ENCODE data around the gene MAST2. TPM values are rescaled to one million over a fixed set of nuclear protein-coding genes. Genes with fewer than 3 reads are reported as not detected.

Gene MAST2
- total and polyA plus RNA-seq, 2 donors (not counting 3 experiments of a cell fraction or from before 2014, with no cell fraction given) = 25.0 to 41.2 TPM

- H3K4me3 ChIP-seq (replicated peaks in 1 of 3; ENCODE audit: insufficient read depth in 1 of 3, low read depth in 1 of 3, low read length in 3 of 3) = no peak overlapping the region
- intact Hi-C loops (cut with micrococcal nuclease) = no loop called here
- ChIA-PET POLR2A (no interaction called here), CTCF (no interaction called here)
- no peaks in the 10 kb centered on the region for H3K9me1 ChIP-seq (replicated peaks; ENCODE audit: control insufficient read depth, extremely low read depth, insufficient read depth, low read length)
- H3K4me1 ChIP-seq (ENCODE audit: control insufficient read depth, extremely low read depth, insufficient read depth, low read length) = no peaks in the 10 kb centered on the region
- no peak overlapping the region for H2AFZ ChIP-seq (ENCODE audit: low read depth, low read length)
- H3K9me3 ChIP-seq (replicated peaks; ENCODE audit: control insufficient read depth, insufficient read depth, low read length) = no peaks in the 10 kb centered on the region
- no peak for FAIRE-seq
- no peak for TF ChIP-seq CTCF (IDR thresholded peaks at IDR 0.05; ENCODE audit: extremely low read depth in 1 of 2, insufficient read depth in 1 of 2, low read depth in 1 of 2, low read length in 2 of 2)
- TF ChIP-seq POLR2AphosphoS5 (IDR thresholded peaks at IDR 0.05; ENCODE audit: insufficient read depth, low read depth, low read length) = no peak
- no peak for TF ChIP-seq POLR2A (IDR thresholded peaks at IDR 0.05; ENCODE audit: low read depth, low read length)
- TF ChIP-seq MYC (IDR thresholded peaks at IDR 0.05; ENCODE audit: low read depth, low read length) = no peak
- TF ChIP-seq MAX (IDR thresholded peaks at IDR 0.05; ENCODE audit: insufficient read depth, insufficient read length) = no peak
- no peak for TF ChIP-seq FOS (IDR thresholded peaks at IDR 0.05; ENCODE audit: borderline replicate concordance, insufficient read depth, low read length)
- TF ChIP-seq EZH2 (IDR thresholded peaks at IDR 0.05; ENCODE audit: borderline replicate concordance, low read depth, low read length, severe bottlenecking) = no peak
- no peak for TF ChIP-seq JUN (IDR thresholded peaks at IDR 0.05; ENCODE audit: borderline replicate concordance, insufficient read depth, insufficient read length, low read depth)
- no peak for TF ChIP-seq GATA2 (IDR thresholded peaks at IDR 0.05; ENCODE audit: insufficient read depth, insufficient read length, low read depth, low read length)
- H3K79me2 ChIP-seq (ENCODE audit: control insufficient read depth, insufficient read depth, low read length) = no peaks in the 10 kb centered on the region
- H4K20me1 ChIP-seq (replicated peaks; ENCODE audit: control insufficient read depth, extremely low read depth, insufficient read depth, low read length) = no peaks in the 10 kb centered on the region
- no TSS peak for BruUV-seq (replicated peaks)
- H3K9ac ChIP-seq (replicated peaks; ENCODE audit: extremely low read depth, insufficient read depth, low read length) = no peak overlapping the region
- DNase-seq (ENCODE audit: low read depth, low spot score) = no peak
- H3K36me3 ChIP-seq (ENCODE audit: control insufficient read depth in 2 of 2, extremely low read depth in 1 of 2, insufficient read depth in 2 of 2, low read length in 2 of 2) = no peaks in the 10 kb centered on the region
- H3K27ac ChIP-seq (ENCODE audit: insufficient read depth, low read depth, low read length) = no peak overlapping the region
- H3K27me3 ChIP-seq (ENCODE audit: control insufficient read depth in 2 of 2, insufficient read depth in 2 of 2, low read length in 2 of 2) = no peaks in the 10 kb centered on the region
- no peak overlapping the region for H3K4me2 ChIP-seq (ENCODE audit: insufficient read depth, low read length)
- dilution Hi-C loops (cut with MboI; ENCODE audit: extremely low pct_ligation_motif_present, low sequenced_read_pairs) = no loop called here
Observed at GRCh38 chr1:45989249-45989648, 185.8 kb downstream of the MAST2 start.

Data from endothelial cell of umbilical vein (primary cell).